ENCODE data around the gene SEMA6A.

SEMA6A gene

GRCh38 chr5:116510517-116510916 is 64.1 kb downstream of the SEMA6A start:
- no peak for DNase-seq (ENCODE audit: low read depth)

GRCh38 chr5:116509483-116510244 is 65.0 kb downstream of the SEMA6A start:
- in situ Hi-C loops (cut with HindIII; ENCODE audit: low sequenced_read_pairs), result no loop called here
- no peak for TF ChIP-seq CTCF (IDR thresholded peaks at IDR 0.05; ENCODE audit: low read depth, low read length, missing control alignments)
- H3K4me3 ChIP-seq (ENCODE audit: low read depth, low read length), result no peak overlapping the region
- DNase-seq (ENCODE audit: low read depth), result peak; percentile 13

More at GRCh38 chr5:116510517-116510916, 64.1 kb downstream of the SEMA6A start:
- in situ Hi-C loops (cut with HindIII; ENCODE audit: low sequenced_read_pairs), result no loop called here
- TF ChIP-seq CTCF (IDR thresholded peaks at IDR 0.05; ENCODE audit: low read depth, low read length, missing control alignments), result no peak
- no peak overlapping the region for H3K4me3 ChIP-seq (ENCODE audit: low read depth, low read length)

GRCh38 chr5:116508835-116509234 is 65.8 kb downstream of the SEMA6A start:
- no peak overlapping the region for H3K4me3 ChIP-seq (ENCODE audit: low read depth, low read length)
- TF ChIP-seq CTCF (IDR thresholded peaks at IDR 0.05; ENCODE audit: low read depth, low read length, missing control alignments), result no peak
- in situ Hi-C loops (cut with HindIII; ENCODE audit: low sequenced_read_pairs), result no loop called here
- DNase-seq (ENCODE audit: low read depth), result no peak

DNA sequence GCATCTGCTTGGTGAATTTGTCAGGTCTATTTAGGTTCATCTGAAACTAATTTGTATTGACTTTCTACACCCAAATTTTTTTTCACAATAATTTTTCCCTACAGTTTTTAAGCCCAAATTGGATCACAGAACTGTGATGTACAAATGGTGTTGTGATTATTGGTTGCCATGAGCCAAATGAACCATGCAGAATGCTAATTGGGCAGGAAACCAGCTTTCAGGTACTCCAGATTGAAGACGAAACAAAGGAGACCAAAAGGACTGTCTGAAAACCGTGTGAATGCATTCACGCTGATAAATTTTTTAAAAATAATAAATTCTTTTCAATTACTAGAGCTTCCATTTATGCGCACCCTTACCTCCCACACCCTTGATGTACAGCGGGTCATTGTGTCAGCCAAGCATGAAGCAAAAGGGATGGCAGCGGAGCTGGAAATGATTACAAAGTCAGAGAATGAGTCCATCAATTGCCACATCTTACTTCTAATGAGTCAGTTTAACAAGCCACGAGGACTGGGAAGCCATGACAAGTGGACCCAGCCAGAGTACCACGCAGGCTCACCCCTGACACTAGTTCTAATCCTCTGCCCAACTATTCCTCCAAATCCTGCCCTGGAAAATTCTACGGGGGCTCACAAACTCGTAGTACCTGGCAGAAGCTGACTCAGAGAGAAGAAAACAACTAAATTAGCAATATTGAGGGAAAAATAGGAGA is 66.5 kb downstream of the SEMA6A start:
- H3K4me3 ChIP-seq (ENCODE audit: low read depth, low read length), result no peak overlapping the region
- TF ChIP-seq CTCF (IDR thresholded peaks at IDR 0.05; ENCODE audit: low read depth, low read length, missing control alignments), result no peak
- no peak for DNase-seq (ENCODE audit: low read depth)
- in situ Hi-C loops (cut with HindIII; ENCODE audit: low sequenced_read_pairs), result no loop called here

DNA sequence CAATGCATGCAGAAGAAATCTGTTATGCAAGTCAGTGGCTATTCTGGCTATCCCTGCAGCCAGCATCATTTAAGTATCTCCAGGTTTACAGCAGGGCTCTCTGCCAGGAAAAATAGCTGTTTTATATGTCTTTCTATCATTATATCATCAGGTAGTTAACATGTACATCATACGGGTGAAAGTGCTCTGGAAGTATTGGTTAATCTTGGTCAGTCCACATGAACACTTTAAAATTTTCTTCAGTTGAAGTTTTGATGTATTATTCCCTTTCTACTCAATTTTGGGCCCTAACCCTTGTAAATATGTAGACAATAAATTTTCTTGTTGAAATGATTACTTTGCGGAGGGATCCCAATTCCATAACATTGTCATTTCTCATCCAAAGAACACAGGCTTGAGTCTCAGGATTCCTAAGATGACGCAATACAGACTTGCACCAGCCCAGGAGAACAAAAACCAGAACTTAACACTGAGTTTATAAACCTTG is 67.5 kb downstream of the SEMA6A start:
- DNase-seq (ENCODE audit: low read depth), result no peak
- no peak overlapping the region for H3K4me3 ChIP-seq (ENCODE audit: low read depth, low read length)
- in situ Hi-C loops (cut with HindIII; ENCODE audit: low sequenced_read_pairs), result no loop called here
- no peak for TF ChIP-seq CTCF (IDR thresholded peaks at IDR 0.05; ENCODE audit: low read depth, low read length, missing control alignments)

- no peak for DNase-seq (ENCODE audit: low read depth)
- no peak overlapping the region for H3K4me3 ChIP-seq (ENCODE audit: low read depth, low read length)
- in situ Hi-C loops (cut with HindIII; ENCODE audit: low sequenced_read_pairs), result no loop called here
- TF ChIP-seq CTCF (IDR thresholded peaks at IDR 0.05; ENCODE audit: low read depth, low read length, missing control alignments), result no peak
Measured at GRCh38 chr5:116506488-116506887, 68.1 kb downstream of the SEMA6A start.

Data from astrocyte of the cerebellum (primary cell).